Measurements from ENCODE around the gene BAK1. TPM values are rescaled to one million over a fixed set of nuclear protein-coding genes. Genes with fewer than 3 reads are reported as not detected.
"Not testable (repeated sequence)": the region's sequence is repeated elsewhere in the genome, so short reads cannot be mapped to it uniquely, and the experiment has no call there.

BAK1 gene
- total and polyA plus RNA-seq, 2 donors (not counting 3 experiments of a cell fraction or from before 2014, with no cell fraction given): 25.4 to 37.1 TPM

- CTCF ChIA-PET: no interaction called here
- H3K9ac ChIP-seq (replicated peaks; ENCODE audit: extremely low read depth, insufficient read depth, low read length): no peak overlapping the region
- TF ChIP-seq POLR2A (IDR thresholded peaks at IDR 0.05; ENCODE audit: low read depth, low read length) (no peak), MYC (IDR thresholded peaks at IDR 0.05; ENCODE audit: low read depth, low read length) (no peak), GATA2 (IDR thresholded peaks at IDR 0.05; ENCODE audit: insufficient read depth, insufficient read length, low read depth, low read length) (no peak), POLR2AphosphoS5 (IDR thresholded peaks at IDR 0.05; ENCODE audit: insufficient read depth, low read depth, low read length) (no peak), JUN (IDR thresholded peaks at IDR 0.05; ENCODE audit: borderline replicate concordance, insufficient read depth, insufficient read length, low read depth) (no peak), CTCF (IDR thresholded peaks at IDR 0.05; ENCODE audit: extremely low read depth in 1 of 2, insufficient read depth in 1 of 2, low read depth in 1 of 2, low read length in 2 of 2) (no peak), FOS (IDR thresholded peaks at IDR 0.05; ENCODE audit: borderline replicate concordance, insufficient read depth, low read length) (no peak), MAX (IDR thresholded peaks at IDR 0.05; ENCODE audit: insufficient read depth, insufficient read length) (no peak), EZH2 (IDR thresholded peaks at IDR 0.05; ENCODE audit: borderline replicate concordance, low read depth, low read length, severe bottlenecking) (no peak)
- H3K4me2 ChIP-seq (ENCODE audit: insufficient read depth, low read length): no peak overlapping the region
- H3K9me1 ChIP-seq (replicated peaks; ENCODE audit: control insufficient read depth, extremely low read depth, insufficient read depth, low read length): no peaks in the 10 kb centered on the region
- H3K27ac ChIP-seq (ENCODE audit: insufficient read depth, low read depth, low read length): no peak overlapping the region
- DNase-seq (ENCODE audit: low read depth, low spot score) (no peak), FAIRE-seq (no peak)
- dilution Hi-C loops (cut with MboI; ENCODE audit: extremely low pct_ligation_motif_present, low sequenced_read_pairs): no loop called here
- no TSS peak for BruUV-seq (replicated peaks)
- H3K27me3 ChIP-seq (ENCODE audit: control insufficient read depth in 2 of 2, insufficient read depth in 2 of 2, low read length in 2 of 2): no peaks in the 10 kb centered on the region
- H3K4me3 ChIP-seq (replicated peaks in 1 of 3; ENCODE audit: insufficient read depth in 1 of 3, low read depth in 1 of 3, low read length in 3 of 3): no peak overlapping the region
- no peaks in the 10 kb centered on the region for H3K9me3 ChIP-seq (replicated peaks; ENCODE audit: control insufficient read depth, insufficient read depth, low read length)
- intact Hi-C loops (cut with micrococcal nuclease): no loop called here
- no peaks in the 10 kb centered on the region for H4K20me1 ChIP-seq (replicated peaks; ENCODE audit: control insufficient read depth, extremely low read depth, insufficient read depth, low read length)
- no peaks in the 10 kb centered on the region for H3K79me2 ChIP-seq (ENCODE audit: control insufficient read depth, insufficient read depth, low read length)
- POLR2A ChIA-PET: no interaction called here
- no peak overlapping the region for H2AFZ ChIP-seq (ENCODE audit: low read depth, low read length)
- H3K4me1 ChIP-seq (ENCODE audit: control insufficient read depth, extremely low read depth, insufficient read depth, low read length): no peaks in the 10 kb centered on the region
- H3K36me3 ChIP-seq (ENCODE audit: control insufficient read depth in 2 of 2, extremely low read depth in 1 of 2, insufficient read depth in 2 of 2, low read length in 2 of 2): no peaks in the 10 kb centered on the region
Observed at GRCh38 chr6:33534702-33535101, 45.4 kb downstream of the BAK1 start.

GRCh38 chr6:33533163-33533869 is 46.8 kb downstream of the BAK1 start:
- H3K9ac ChIP-seq (replicated peaks; ENCODE audit: extremely low read depth, insufficient read depth, low read length); POLR2A ChIA-PET; DNase-seq (ENCODE audit: low read depth, low spot score); intact Hi-C loops (cut with micrococcal nuclease); H3K4me2 ChIP-seq (ENCODE audit: insufficient read depth, low read length); H3K36me3 ChIP-seq (ENCODE audit: control insufficient read depth in 2 of 2, extremely low read depth in 1 of 2, insufficient read depth in 2 of 2, low read length in 2 of 2); H3K27me3 ChIP-seq (ENCODE audit: control insufficient read depth in 2 of 2, insufficient read depth in 2 of 2, low read length in 2 of 2); H3K4me1 ChIP-seq (ENCODE audit: control insufficient read depth, extremely low read depth, insufficient read depth, low read length); BruUV-seq (replicated peaks); H3K9me3 ChIP-seq (replicated peaks; ENCODE audit: control insufficient read depth, insufficient read depth, low read length); H3K4me3 ChIP-seq (replicated peaks in 1 of 3; ENCODE audit: insufficient read depth in 1 of 3, low read depth in 1 of 3, low read length in 3 of 3); FAIRE-seq; dilution Hi-C loops (cut with MboI; ENCODE audit: extremely low pct_ligation_motif_present, low sequenced_read_pairs); CTCF ChIA-PET; H3K79me2 ChIP-seq (ENCODE audit: control insufficient read depth, insufficient read depth, low read length); H3K9me1 ChIP-seq (replicated peaks; ENCODE audit: control insufficient read depth, extremely low read depth, insufficient read depth, low read length); H2AFZ ChIP-seq (ENCODE audit: low read depth, low read length); H3K27ac ChIP-seq (ENCODE audit: insufficient read depth, low read depth, low read length); H4K20me1 ChIP-seq (replicated peaks; ENCODE audit: control insufficient read depth, extremely low read depth, insufficient read depth, low read length): not testable (repeated sequence)

- H4K20me1 ChIP-seq (replicated peaks; ENCODE audit: control insufficient read depth, extremely low read depth, insufficient read depth, low read length); CTCF ChIA-PET; H3K9ac ChIP-seq (replicated peaks; ENCODE audit: extremely low read depth, insufficient read depth, low read length); H3K79me2 ChIP-seq (ENCODE audit: control insufficient read depth, insufficient read depth, low read length); H3K27me3 ChIP-seq (ENCODE audit: control insufficient read depth in 2 of 2, insufficient read depth in 2 of 2, low read length in 2 of 2); H3K4me1 ChIP-seq (ENCODE audit: control insufficient read depth, extremely low read depth, insufficient read depth, low read length); FAIRE-seq; H3K36me3 ChIP-seq (ENCODE audit: control insufficient read depth in 2 of 2, extremely low read depth in 1 of 2, insufficient read depth in 2 of 2, low read length in 2 of 2); H3K4me3 ChIP-seq (replicated peaks in 1 of 3; ENCODE audit: insufficient read depth in 1 of 3, low read depth in 1 of 3, low read length in 3 of 3); dilution Hi-C loops (cut with MboI; ENCODE audit: extremely low pct_ligation_motif_present, low sequenced_read_pairs); H3K9me1 ChIP-seq (replicated peaks; ENCODE audit: control insufficient read depth, extremely low read depth, insufficient read depth, low read length); H3K4me2 ChIP-seq (ENCODE audit: insufficient read depth, low read length); H2AFZ ChIP-seq (ENCODE audit: low read depth, low read length); POLR2A ChIA-PET; H3K27ac ChIP-seq (ENCODE audit: insufficient read depth, low read depth, low read length); BruUV-seq (replicated peaks); H3K9me3 ChIP-seq (replicated peaks; ENCODE audit: control insufficient read depth, insufficient read depth, low read length); intact Hi-C loops (cut with micrococcal nuclease); DNase-seq (ENCODE audit: low read depth, low spot score): not testable (repeated sequence)
Observed at GRCh38 chr6:33532431-33532830, 47.6 kb downstream of the BAK1 start.
